ENCODE measurements around the gene CA11.
"Not testable (repeated sequence)": the region's sequence is repeated elsewhere in the genome, so short reads cannot be mapped to it uniquely, and the experiment has no call there.

CA11 gene

GRCh38 chr19:48668761-48669160 lies 22.8 kb upstream of the CA11 start:
- no peak for DNase-seq

GRCh38 chr19:48668332-48668731 lies 22.3 kb upstream of the CA11 start:
- no peak for DNase-seq

- DNase-seq, result no peak
Observed at GRCh38 chr19:48665786-48666185, 19.8 kb upstream of the CA11 start.

- DNase-seq, result no peak
Observed at GRCh38 chr19:48664476-48664875, 18.5 kb upstream of the CA11 start.

GRCh38 chr19:48663667-48664066 lies 17.7 kb upstream of the CA11 start:
- DNase-seq, result no peak

GRCh38 chr19:48661711-48662090 lies 15.7 kb upstream of the CA11 start:
- no peak for DNase-seq

- no peak for DNase-seq
Observed at GRCh38 chr19:48660852-48661710, 15.1 kb upstream of the CA11 start.

- DNase-seq, result no peak
Observed at GRCh38 chr19:48659768-48660167, 13.8 kb upstream of the CA11 start.

GRCh38 chr19:48658483-48658882 lies 12.5 kb upstream of the CA11 start:
- DNase-seq, result no peak

GRCh38 chr19:48657828-48658227 lies 11.8 kb upstream of the CA11 start:
- DNase-seq, result not testable (repeated sequence)

GRCh38 chr19:48656840-48657474 lies 11.0 kb upstream of the CA11 start:
- DNase-seq, result peak; percentile 49

- peak; percentile 99 for DNase-seq
Observed at GRCh38 chr19:48654299-48655059, 8.5 kb upstream of the CA11 start.

- no peak for DNase-seq
Observed at GRCh38 chr19:48651683-48652048, 5.7 kb upstream of the CA11 start.

- DNase-seq, result no peak
Observed at GRCh38 chr19:48650974-48651682, 5.1 kb upstream of the CA11 start.

GRCh38 chr19:48648134-48648533 lies 2.1 kb upstream of the CA11 start:
- DNase-seq, result peak; percentile 55

GRCh38 chr19:48646722-48647216 lies 782 bp upstream of the CA11 start:
- DNase-seq, result no peak

GRCh38 chr19:48645620-48646000 lies 377 bp downstream of the CA11 start:
- DNase-seq, result no peak

GRCh38 chr19:48644839-48645619 lies 958 bp downstream of the CA11 start:
- DNase-seq, result peak; percentile 89

GRCh38 chr19:48644355-48644754 lies 1.6 kb downstream of the CA11 start:
- no peak for DNase-seq

GRCh38 chr19:48642862-48643261 lies 3.1 kb downstream of the CA11 start:
- DNase-seq, result no peak

- no peak for DNase-seq
Observed at GRCh38 chr19:48641850-48642249, 4.1 kb downstream of the CA11 start.
